ENCODE data around the gene FOXN1.

GRCh38 chr17:28534740-28535375 is 28.7 kb downstream of the FOXN1 start:
- no peak for TF ChIP-seq EZH2 (IDR thresholded peaks at IDR 0.05)
- TF ChIP-seq CTCF (IDR thresholded peaks at IDR 0.05): no peak
- no peak for TF ChIP-seq EZH2phosphoT487 (IDR thresholded peaks at IDR 0.05)
